Measurements from ENCODE around the gene ATG16L2. TPM values are rescaled to one million over a fixed set of nuclear protein-coding genes. Genes with fewer than 3 reads are reported as not detected.

ATG16L2 gene
- total RNA-seq, 1 experiment from 2014 or later, result 17.3 TPM

DNA sequence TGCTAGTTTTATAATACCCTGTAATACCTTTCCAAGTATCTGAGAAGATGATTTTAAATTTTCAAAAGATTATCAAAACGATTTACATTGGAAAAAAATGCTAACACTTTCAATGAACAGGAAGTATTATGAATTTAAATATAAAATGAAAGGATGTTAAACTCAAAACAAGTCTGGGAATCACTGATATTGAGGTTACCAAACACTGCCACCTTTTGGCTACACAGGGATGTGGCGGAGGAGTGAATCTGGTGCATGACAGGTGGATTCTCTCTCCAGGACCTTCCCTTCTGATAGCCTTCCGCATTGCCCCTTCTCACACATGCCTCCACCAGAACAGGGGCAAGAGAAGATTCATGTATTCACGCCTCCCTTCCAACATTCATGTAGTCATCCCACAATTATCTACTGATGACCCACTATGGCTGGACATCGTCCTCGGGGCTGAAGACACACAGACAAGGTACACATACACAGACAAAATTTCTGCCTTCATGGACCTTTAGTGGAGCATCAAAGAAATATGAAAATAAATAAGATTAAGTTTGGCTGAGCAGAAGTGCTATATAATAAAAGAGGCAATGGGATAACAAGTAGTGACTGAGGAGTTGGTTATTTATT, 34.7 kb downstream of the ATG16L2 start:
- no peak overlapping the region for H4K8ac ChIP-seq (replicated peaks; ENCODE audit: insufficient read length, low read depth, low read length)
- H4K91ac ChIP-seq (ENCODE audit: insufficient read length, low read depth, low read length), result no peak overlapping the region
- H3K18ac ChIP-seq (ENCODE audit: insufficient read length, low read depth, low read length), result no peak overlapping the region
- H4K5ac ChIP-seq (ENCODE audit: insufficient read length, low read depth, low read length), result no peak overlapping the region
- no peaks in the 10 kb centered on the region for H3K23me2 ChIP-seq (ENCODE audit: insufficient read length, low read depth, low read length, poor library complexity, severe bottlenecking)
- H3K4me1 ChIP-seq (ENCODE audit: insufficient read depth, low read length), result no peaks in the 10 kb centered on the region
- no CpG with 5 or more reads among the region's 6 CpGs for WGBS (ENCODE audit: extremely low coverage, insufficient read length, low lambda C conversion rate)
- no peaks in the 10 kb centered on the region for H3K9me3 ChIP-seq (ENCODE audit: control insufficient read depth, low read depth, low read length)
- no peak overlapping the region for H2BK12ac ChIP-seq (ENCODE audit: insufficient read length, low read depth, low read length)
- no peak overlapping the region for H3K14ac ChIP-seq (ENCODE audit: insufficient read depth, low read length)
- H3K4me3 Mint-ChIP-seq, result no peak overlapping the region
- H3K4ac ChIP-seq (ENCODE audit: low read depth, low read length), result no peak overlapping the region
- DNase-seq, result peak; percentile 46
- no peak overlapping the region for H3K27ac Mint-ChIP-seq
- no peak overlapping the region for H2BK5ac ChIP-seq (ENCODE audit: insufficient read length, low read length)
- no peaks in the 10 kb centered on the region for H3K27me3 Mint-ChIP-seq (ENCODE audit: low read depth)
- no peak overlapping the region for H3K9ac ChIP-seq (ENCODE audit: extremely low read depth, insufficient read length, low read length)
- H3K4me2 ChIP-seq (ENCODE audit: insufficient read depth, insufficient read length, low read length), result no peak overlapping the region
- H2AK5ac ChIP-seq (ENCODE audit: insufficient read length, low read length), result no peak overlapping the region
- H3K4me1 Mint-ChIP-seq, result no peaks in the 10 kb centered on the region
- no peak overlapping the region for H3K56ac ChIP-seq (ENCODE audit: insufficient read length, low read depth, low read length)
- no peak overlapping the region for H2BK20ac ChIP-seq (ENCODE audit: low read depth, low read length, poor library complexity, severe bottlenecking)
- H4K20me1 ChIP-seq (ENCODE audit: control insufficient read depth, insufficient read depth, insufficient read length), result no peaks in the 10 kb centered on the region
- H2AFZ ChIP-seq (ENCODE audit: low read length), result no peak overlapping the region
- H3T11ph ChIP-seq (ENCODE audit: low read length), result no peak overlapping the region
- H3K27me3 ChIP-seq (ENCODE audit: insufficient read depth, low read length), result no peaks in the 10 kb centered on the region
- no peak overlapping the region for H3K23ac ChIP-seq (ENCODE audit: insufficient read length, low read depth, low read length)
- no peaks in the 10 kb centered on the region for H3K79me1 ChIP-seq (ENCODE audit: insufficient read depth, low read depth, low read length, poor library complexity, severe bottlenecking)
- H2BK15ac ChIP-seq (ENCODE audit: low read depth, low read length), result no peak overlapping the region
- no peaks in the 10 kb centered on the region for H3K36me3 Mint-ChIP-seq (ENCODE audit: insufficient read depth in 1 of 3, low read depth in 3 of 3)
- TF ChIP-seq, protein P1, sequence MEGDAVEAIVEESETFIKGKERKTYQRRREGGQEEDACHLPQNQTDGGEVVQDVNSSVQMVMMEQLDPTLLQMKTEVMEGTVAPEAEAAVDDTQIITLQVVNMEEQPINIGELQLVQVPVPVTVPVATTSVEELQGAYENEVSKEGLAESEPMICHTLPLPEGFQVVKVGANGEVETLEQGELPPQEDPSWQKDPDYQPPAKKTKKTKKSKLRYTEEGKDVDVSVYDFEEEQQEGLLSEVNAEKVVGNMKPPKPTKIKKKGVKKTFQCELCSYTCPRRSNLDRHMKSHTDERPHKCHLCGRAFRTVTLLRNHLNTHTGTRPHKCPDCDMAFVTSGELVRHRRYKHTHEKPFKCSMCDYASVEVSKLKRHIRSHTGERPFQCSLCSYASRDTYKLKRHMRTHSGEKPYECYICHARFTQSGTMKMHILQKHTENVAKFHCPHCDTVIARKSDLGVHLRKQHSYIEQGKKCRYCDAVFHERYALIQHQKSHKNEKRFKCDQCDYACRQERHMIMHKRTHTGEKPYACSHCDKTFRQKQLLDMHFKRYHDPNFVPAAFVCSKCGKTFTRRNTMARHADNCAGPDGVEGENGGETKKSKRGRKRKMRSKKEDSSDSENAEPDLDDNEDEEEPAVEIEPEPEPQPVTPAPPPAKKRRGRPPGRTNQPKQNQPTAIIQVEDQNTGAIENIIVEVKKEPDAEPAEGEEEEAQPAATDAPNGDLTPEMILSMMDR (conservative IDR thresholded peaks at IDR 0.05), result peak; percentile 82
- H2BK120ac ChIP-seq (ENCODE audit: low read depth, low read length, poor library complexity, severe bottlenecking), result no peak overlapping the region
- H3K9me3 Mint-ChIP-seq, result no peaks in the 10 kb centered on the region
- no peaks in the 10 kb centered on the region for H3K79me2 ChIP-seq (ENCODE audit: insufficient read depth, low read length)
- no peak overlapping the region for H3K27ac ChIP-seq (ENCODE audit: insufficient read length, low read depth, low read length)
